ENCODE data around the gene ARL8A. TPM values are rescaled to one million over a fixed set of nuclear protein-coding genes. Genes with fewer than 3 reads are reported as not detected.

Gene ARL8A
- polyA plus RNA-seq, 3 donors = 12.4 to 123 (median 14.8) TPM

DNA sequence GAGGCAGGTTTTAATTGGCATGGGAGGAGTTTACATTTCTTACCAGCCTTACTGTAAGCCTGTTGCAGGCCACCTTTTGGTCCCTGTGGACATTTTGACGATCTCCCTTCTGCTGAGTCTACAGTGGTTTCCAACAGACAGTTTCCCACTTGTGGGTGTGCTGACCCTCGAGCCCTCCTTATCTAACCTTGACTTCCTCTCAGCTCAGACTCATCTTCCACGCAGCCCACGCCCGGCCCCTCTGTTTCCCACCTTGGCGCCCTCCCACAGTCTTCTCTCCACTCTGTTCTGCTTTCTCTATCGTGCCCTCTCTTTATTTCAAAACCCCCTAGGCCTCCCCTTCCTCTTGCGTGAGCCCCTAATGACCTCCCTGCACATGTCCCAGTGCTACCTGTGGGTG is 6.1 kb upstream of the ARL8A start:
- intact Hi-C loops (cut with micrococcal nuclease) = no loop called here
- H3K4me2 ChIP-seq (replicated peaks; ENCODE audit: extremely low read depth, low read length, poor library complexity, severe bottlenecking) = no peak overlapping the region
- H3K79me2 ChIP-seq (ENCODE audit: insufficient read depth, low read length) = peaks cover 15% of the 10 kb centered on the region
- 48% methylated on average over 6 of the region's 8 CpGs for WGBS (ENCODE audit: insufficient coverage)
- H3K27me3 Mint-ChIP-seq (ENCODE audit: low read depth in 3 of 3) = peaks cover 0 to 3% (median 0%) of the 10 kb centered on the region in 3 donors
- peaks cover 43 to 78% of the 10 kb centered on the region in 2 donors for H3K36me3 ChIP-seq (replicated peaks in 1 of 2; ENCODE audit: control insufficient read depth in 1 of 2, insufficient read depth in 2 of 2, low read length in 2 of 2)
- peaks cover 8 to 11% of the 10 kb centered on the region in 2 donors for H3K4me1 ChIP-seq (ENCODE audit: control insufficient read depth in 1 of 2, insufficient read depth in 2 of 2, low read length in 2 of 2)
- H3K27me3 ChIP-seq (ENCODE audit: control insufficient read depth in 2 of 2, insufficient read depth in 2 of 2, low read length in 2 of 2) = no peaks in the 10 kb centered on the region
- H3K9ac ChIP-seq (ENCODE audit: insufficient read depth, low read length, poor library complexity, severe bottlenecking) = no peak overlapping the region
- H3K36me3 Mint-ChIP-seq = peaks cover 46 to 78% of the 10 kb centered on the region in 2 donors
- H3K9me3 Mint-ChIP-seq = no peaks in the 10 kb centered on the region
- no peak overlapping the region for H3K27ac ChIP-seq (ENCODE audit: low read depth in 1 of 2, low read length in 2 of 2)
- no peaks in the 10 kb centered on the region for H4K20me1 ChIP-seq (ENCODE audit: insufficient read depth, low read length)
- H3K4me3 Mint-ChIP-seq = no peak overlapping the region
- H3K4me3 ChIP-seq (replicated peaks in 1 of 3; ENCODE audit: low read depth in 2 of 3, low read length in 3 of 3) = no peak overlapping the region
- H3K9me3 ChIP-seq (replicated peaks in 1 of 2; ENCODE audit: control insufficient read depth in 1 of 2, insufficient read depth in 1 of 2, low read length in 2 of 2) = no peaks in the 10 kb centered on the region
- H3K4me1 Mint-ChIP-seq = peaks cover 11% of the 10 kb centered on the region
- TF ChIP-seq, protein P1, sequence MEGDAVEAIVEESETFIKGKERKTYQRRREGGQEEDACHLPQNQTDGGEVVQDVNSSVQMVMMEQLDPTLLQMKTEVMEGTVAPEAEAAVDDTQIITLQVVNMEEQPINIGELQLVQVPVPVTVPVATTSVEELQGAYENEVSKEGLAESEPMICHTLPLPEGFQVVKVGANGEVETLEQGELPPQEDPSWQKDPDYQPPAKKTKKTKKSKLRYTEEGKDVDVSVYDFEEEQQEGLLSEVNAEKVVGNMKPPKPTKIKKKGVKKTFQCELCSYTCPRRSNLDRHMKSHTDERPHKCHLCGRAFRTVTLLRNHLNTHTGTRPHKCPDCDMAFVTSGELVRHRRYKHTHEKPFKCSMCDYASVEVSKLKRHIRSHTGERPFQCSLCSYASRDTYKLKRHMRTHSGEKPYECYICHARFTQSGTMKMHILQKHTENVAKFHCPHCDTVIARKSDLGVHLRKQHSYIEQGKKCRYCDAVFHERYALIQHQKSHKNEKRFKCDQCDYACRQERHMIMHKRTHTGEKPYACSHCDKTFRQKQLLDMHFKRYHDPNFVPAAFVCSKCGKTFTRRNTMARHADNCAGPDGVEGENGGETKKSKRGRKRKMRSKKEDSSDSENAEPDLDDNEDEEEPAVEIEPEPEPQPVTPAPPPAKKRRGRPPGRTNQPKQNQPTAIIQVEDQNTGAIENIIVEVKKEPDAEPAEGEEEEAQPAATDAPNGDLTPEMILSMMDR (IDR thresholded peaks at IDR 0.05) = no peak
- no peak overlapping the region for H2AFZ ChIP-seq (ENCODE audit: insufficient read depth, low read depth, low read length, poor library complexity, severe bottlenecking)
- H3K27ac Mint-ChIP-seq = peak overlapping the region in 1 of 7 donors; percentile 11
- DNase-seq = no peak

DNA sequence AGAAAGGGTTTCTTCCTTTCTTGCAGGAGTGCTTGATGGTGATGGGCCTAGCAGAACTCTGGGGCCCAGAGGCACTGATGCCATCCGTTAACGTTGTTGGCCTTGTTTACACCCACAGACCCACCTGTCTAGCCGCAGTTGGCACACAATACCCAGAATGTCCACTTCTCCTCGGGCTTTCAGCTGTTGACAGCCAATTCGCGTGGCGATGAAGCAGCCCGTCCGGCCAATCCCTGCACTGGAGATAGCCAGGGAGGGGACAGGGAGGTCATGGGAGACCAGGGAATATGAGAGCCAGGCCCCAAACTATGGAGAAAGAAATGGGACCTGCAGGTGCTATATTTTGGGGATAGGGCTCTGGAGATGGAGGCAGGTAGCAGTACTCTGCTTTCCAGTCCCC is 5.7 kb upstream of the ARL8A start:
- Histone ChIP-seq H3K36me3 (replicated peaks in 1 of 2; ENCODE audit: control insufficient read depth in 1 of 2, insufficient read depth in 2 of 2, low read length in 2 of 2) (peaks cover 43 to 78% of the 10 kb centered on the region in 2 donors), H4K20me1 (ENCODE audit: insufficient read depth, low read length) (no peaks in the 10 kb centered on the region), H3K4me3 (replicated peaks in 1 of 3; ENCODE audit: low read depth in 2 of 3, low read length in 3 of 3) (no peak overlapping the region), H3K27ac (ENCODE audit: low read depth in 1 of 2, low read length in 2 of 2) (no peak overlapping the region), H3K79me2 (ENCODE audit: insufficient read depth, low read length) (peaks cover 15% of the 10 kb centered on the region), H3K4me2 (replicated peaks; ENCODE audit: extremely low read depth, low read length, poor library complexity, severe bottlenecking) (no peak overlapping the region), H3K9ac (ENCODE audit: insufficient read depth, low read length, poor library complexity, severe bottlenecking) (no peak overlapping the region), H3K9me3 (replicated peaks in 1 of 2; ENCODE audit: control insufficient read depth in 1 of 2, insufficient read depth in 1 of 2, low read length in 2 of 2) (no peaks in the 10 kb centered on the region), H2AFZ (ENCODE audit: insufficient read depth, low read depth, low read length, poor library complexity, severe bottlenecking) (no peak overlapping the region), H3K27me3 (ENCODE audit: control insufficient read depth in 2 of 2, insufficient read depth in 2 of 2, low read length in 2 of 2) (no peaks in the 10 kb centered on the region), H3K4me1 (ENCODE audit: control insufficient read depth in 1 of 2, insufficient read depth in 2 of 2, low read length in 2 of 2) (peaks cover 8 to 11% of the 10 kb centered on the region in 2 donors)
- H3K36me3 Mint-ChIP-seq = peaks cover 46 to 78% of the 10 kb centered on the region in 2 donors
- H3K27me3 Mint-ChIP-seq (ENCODE audit: low read depth in 3 of 3) = peaks cover 0 to 7% (median 0%) of the 10 kb centered on the region in 3 donors
- H3K4me3 Mint-ChIP-seq = no peak overlapping the region
- TF ChIP-seq, protein P1 (IDR thresholded peaks at IDR 0.05) = no peak
- 100% methylated on average over 7 of the region's 9 CpGs for WGBS (ENCODE audit: insufficient coverage)
- no peak for DNase-seq
- H3K4me1 Mint-ChIP-seq = peaks cover 11% of the 10 kb centered on the region
- H3K9me3 Mint-ChIP-seq = no peaks in the 10 kb centered on the region
- intact Hi-C loops (cut with micrococcal nuclease) = no loop called here
- H3K27ac Mint-ChIP-seq = peak overlapping the region in 1 of 7 donors; percentile 50

All from CD14-positive monocyte (primary cell).